OCI-LY1 (cell line): Measurements from ENCODE around the gene C9orf43.

Experiments used
- EZH2 ChIP-seq: fragments of 200-600 bp; sonication (generic), shearing (Covaris generic); IDR thresholded peaks from 2 replicates; pipeline ENCODE4 v1.8.0; 2017; ENCODE audit warnings: borderline replicate concordance, mixed run types, mild to moderate bottlenecking, antibody characterized with exemption, low read length, moderate library complexity, mixed read lengths
- TF ChIP-seq, protein P1 (sequence below): fragments of 200-600 bp; sonication (generic), shearing (Covaris generic); IDR thresholded peaks from 2 replicates; pipeline ENCODE4 v1.5.1; 2017; ENCODE audit warnings: mild to moderate bottlenecking, antibody characterized with exemption, low read length, moderate library complexity, mixed read lengths

DNA sequence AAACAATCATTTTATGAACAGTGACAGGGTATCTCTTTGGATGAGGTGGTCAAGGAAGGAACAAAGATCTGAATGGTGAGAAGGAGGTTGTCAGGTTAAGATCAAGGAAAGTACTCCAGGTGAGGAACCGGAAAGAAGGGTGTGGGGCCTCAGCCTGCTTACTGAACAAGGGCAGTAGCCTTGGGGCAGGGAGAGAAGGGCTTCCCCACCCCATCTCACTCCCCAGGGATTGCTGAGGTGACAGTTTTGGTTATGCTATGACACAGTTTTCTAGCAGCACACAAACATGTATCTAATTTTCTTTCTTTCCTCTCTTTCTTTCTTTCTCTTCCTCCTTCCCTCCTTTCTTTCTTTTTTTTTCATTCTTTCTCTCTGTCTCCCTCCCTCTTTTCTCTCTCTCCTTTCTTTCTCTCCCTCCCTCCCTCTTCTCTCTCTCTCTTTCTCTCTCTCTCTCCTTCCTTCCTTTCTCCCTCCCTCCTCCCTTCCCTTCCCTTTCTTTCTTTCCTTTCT, 29.6 kb upstream of the C9orf43 start:
- TF ChIP-seq, protein P1, sequence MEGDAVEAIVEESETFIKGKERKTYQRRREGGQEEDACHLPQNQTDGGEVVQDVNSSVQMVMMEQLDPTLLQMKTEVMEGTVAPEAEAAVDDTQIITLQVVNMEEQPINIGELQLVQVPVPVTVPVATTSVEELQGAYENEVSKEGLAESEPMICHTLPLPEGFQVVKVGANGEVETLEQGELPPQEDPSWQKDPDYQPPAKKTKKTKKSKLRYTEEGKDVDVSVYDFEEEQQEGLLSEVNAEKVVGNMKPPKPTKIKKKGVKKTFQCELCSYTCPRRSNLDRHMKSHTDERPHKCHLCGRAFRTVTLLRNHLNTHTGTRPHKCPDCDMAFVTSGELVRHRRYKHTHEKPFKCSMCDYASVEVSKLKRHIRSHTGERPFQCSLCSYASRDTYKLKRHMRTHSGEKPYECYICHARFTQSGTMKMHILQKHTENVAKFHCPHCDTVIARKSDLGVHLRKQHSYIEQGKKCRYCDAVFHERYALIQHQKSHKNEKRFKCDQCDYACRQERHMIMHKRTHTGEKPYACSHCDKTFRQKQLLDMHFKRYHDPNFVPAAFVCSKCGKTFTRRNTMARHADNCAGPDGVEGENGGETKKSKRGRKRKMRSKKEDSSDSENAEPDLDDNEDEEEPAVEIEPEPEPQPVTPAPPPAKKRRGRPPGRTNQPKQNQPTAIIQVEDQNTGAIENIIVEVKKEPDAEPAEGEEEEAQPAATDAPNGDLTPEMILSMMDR, result no peak
- no peak for TF ChIP-seq EZH2
